Ishikawa (cell line): ENCODE data around the gene SPRY4.

ENCODE experiments used
- CEBPB ChIP-seq: IDR thresholded peaks from 2 replicates; pipeline ENCODE4 v1.6.1; 2012
- CREB1 ChIP-seq: IDR thresholded peaks from 2 replicates; pipeline ENCODE4 v1.6.1; 2012; ENCODE audit warnings: low read depth
- EGR1 ChIP-seq: IDR thresholded peaks from 2 replicates; pipeline ENCODE4 v1.6.1; 2012
- EP300 ChIP-seq: IDR thresholded peaks from 2 replicates; pipeline ENCODE4 v1.6.1; 2012; ENCODE audit warnings: borderline replicate concordance
- FOXM1 ChIP-seq: IDR thresholded peaks from 2 replicates; pipeline ENCODE4 v1.6.1; 2012; ENCODE audit warnings: low read depth, borderline replicate concordance
- NFIC ChIP-seq: IDR thresholded peaks from 2 replicates; pipeline ENCODE4 v1.6.1; 2012
- RAD21 ChIP-seq: IDR thresholded peaks from 2 replicates; pipeline ENCODE4 v1.6.1; 2012; ENCODE audit warnings: low read depth
- TAF1 ChIP-seq: IDR thresholded peaks from 2 replicates; pipeline ENCODE4 v1.6.1; 2012; ENCODE audit warnings: low read depth, mild to moderate bottlenecking
- TCF12 ChIP-seq: IDR thresholded peaks from 2 replicates; pipeline ENCODE4 v1.6.1; 2012; ENCODE audit warnings: low read depth
- TEAD4 ChIP-seq: IDR thresholded peaks from 2 replicates; pipeline ENCODE4 v1.6.1; 2012
- YY1 ChIP-seq: IDR thresholded peaks from 2 replicates; pipeline ENCODE4 v1.6.1; 2012; ENCODE audit warnings: low read depth
- ZBTB7A ChIP-seq: IDR thresholded peaks from 2 replicates; pipeline ENCODE4 v1.6.1; 2012; ENCODE audit warnings: low read depth
- TF ChIP-seq, protein P1 (sequence below): IDR thresholded peaks from 2 replicates; pipeline ENCODE4 v1.6.1; 2012
- TF ChIP-seq, protein P2 (sequence below): IDR thresholded peaks from 2 replicates; pipeline ENCODE4 v1.6.1; 2012; ENCODE audit warnings: low read depth, mild to moderate bottlenecking
- TF ChIP-seq, protein P3 (sequence below): IDR thresholded peaks from 2 replicates; pipeline ENCODE4 v1.6.1; 2012

SPRY4 gene

DNA sequence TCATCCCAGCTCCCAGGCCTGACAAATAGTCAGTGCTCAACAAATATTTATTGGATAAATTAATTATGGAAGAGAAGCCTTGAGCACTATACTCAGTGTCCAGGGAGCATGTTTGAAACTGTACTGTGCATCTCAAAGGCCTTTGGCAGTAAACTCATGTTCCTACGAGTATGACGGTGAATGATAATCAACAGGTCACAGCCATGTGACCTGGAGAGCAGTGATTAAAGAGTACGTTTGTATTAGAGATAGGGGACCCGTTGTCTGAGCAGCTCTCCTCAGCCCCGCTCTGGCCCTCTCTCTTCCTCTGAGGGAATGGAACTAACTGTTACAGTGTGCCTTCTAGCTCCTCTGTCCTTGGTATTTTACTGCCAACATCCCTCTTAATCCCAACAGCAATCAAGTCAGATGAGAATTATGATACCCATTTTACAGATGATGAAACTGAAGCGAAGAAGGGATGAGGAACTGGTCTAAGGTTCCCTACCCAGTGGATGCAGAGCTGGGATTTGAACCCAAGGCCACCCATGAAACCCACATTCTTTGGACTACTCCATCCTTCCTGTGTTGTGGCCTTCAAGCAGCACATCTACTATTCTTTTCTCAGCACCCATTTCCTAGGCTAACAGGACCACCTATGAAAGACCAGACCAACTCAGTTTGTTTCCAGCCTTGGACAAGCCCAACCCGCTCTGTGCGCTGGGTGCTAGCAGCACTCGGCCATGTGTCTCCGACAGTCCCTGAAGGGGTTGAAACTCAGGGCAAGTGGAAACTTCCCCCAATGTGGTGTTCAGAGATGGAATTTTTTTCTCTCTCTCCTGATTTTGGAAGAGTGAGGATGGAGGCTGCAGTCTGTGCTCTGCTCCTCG lies 34.9 kb downstream of the SPRY4 start:
- TF ChIP-seq CEBPB (no peak), EP300 (no peak), TAF1 (no peak), TCF12 (no peak), NFIC (no peak), RAD21 (no peak), ZBTB7A (no peak)
- TF ChIP-seq, protein P1, sequence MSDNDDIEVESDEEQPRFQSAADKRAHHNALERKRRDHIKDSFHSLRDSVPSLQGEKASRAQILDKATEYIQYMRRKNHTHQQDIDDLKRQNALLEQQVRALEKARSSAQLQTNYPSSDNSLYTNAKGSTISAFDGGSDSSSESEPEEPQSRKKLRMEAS: no peak

DNA sequence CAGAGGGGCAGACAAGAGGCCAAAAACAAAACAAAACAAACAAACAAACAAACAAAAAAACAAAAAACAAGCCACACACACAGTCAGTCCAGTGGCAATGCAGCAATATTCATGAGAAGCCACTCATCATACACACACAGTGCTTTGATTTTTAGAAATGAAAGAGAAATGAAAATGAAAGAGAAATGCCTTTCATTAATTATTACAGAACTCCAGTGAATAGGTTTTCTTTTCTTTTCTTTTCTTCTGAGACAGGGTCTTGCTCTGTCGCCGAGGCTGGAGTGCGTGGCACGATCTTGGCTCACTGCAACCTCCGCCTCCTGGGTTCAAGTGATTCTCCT lies 36.9 kb downstream of the SPRY4 start:
- TF ChIP-seq TEAD4: no peak

DNA sequence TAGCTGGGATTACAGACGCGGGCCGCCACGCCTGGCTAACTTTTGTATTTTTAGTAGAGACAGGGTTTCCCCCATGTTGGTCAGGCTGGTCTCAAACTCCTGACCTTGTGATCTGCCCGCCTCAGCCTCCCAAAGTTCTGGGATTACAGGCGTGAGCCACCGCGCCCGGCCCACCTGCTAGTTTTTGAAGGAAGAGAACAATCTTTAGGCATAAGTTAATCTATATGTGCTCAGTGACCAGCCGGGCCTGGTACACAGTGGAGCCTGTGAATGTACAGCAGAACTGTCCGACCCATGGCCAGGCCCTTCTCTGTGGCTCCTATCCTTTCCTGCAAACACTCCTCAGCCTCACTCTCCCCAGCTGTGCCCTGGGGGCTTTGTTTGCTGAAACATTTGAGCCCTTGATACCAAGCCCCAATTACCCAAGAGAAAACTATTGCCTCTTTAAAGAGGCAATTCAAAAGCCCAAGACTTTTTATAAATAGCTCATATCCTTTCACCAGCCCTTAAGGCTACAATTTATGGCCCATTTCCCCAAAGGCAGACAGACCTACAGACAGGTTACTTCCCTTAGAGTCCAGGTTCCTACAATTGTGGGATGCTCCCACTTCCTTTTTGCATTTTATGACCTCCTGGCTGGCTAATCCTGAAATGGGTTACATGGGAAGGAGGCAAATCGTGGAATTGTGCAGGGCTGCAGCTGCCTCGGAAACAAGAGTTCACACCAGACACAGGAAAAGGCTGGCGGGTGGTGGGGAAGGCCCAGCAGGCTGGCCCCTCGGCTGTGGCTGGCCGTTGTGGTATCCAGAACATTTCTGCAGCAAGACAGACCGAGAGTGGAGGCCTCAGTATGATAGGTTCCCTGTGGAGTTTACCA lies 37.5 kb downstream of the SPRY4 start:
- TF ChIP-seq CREB1: no peak
- no peak for TF ChIP-seq EP300
- no peak for TF ChIP-seq YY1
- TF ChIP-seq TAF1: no peak
- no peak for TF ChIP-seq CEBPB
- no peak for TF ChIP-seq NFIC
- TF ChIP-seq RAD21: no peak
- TF ChIP-seq, protein P2, sequence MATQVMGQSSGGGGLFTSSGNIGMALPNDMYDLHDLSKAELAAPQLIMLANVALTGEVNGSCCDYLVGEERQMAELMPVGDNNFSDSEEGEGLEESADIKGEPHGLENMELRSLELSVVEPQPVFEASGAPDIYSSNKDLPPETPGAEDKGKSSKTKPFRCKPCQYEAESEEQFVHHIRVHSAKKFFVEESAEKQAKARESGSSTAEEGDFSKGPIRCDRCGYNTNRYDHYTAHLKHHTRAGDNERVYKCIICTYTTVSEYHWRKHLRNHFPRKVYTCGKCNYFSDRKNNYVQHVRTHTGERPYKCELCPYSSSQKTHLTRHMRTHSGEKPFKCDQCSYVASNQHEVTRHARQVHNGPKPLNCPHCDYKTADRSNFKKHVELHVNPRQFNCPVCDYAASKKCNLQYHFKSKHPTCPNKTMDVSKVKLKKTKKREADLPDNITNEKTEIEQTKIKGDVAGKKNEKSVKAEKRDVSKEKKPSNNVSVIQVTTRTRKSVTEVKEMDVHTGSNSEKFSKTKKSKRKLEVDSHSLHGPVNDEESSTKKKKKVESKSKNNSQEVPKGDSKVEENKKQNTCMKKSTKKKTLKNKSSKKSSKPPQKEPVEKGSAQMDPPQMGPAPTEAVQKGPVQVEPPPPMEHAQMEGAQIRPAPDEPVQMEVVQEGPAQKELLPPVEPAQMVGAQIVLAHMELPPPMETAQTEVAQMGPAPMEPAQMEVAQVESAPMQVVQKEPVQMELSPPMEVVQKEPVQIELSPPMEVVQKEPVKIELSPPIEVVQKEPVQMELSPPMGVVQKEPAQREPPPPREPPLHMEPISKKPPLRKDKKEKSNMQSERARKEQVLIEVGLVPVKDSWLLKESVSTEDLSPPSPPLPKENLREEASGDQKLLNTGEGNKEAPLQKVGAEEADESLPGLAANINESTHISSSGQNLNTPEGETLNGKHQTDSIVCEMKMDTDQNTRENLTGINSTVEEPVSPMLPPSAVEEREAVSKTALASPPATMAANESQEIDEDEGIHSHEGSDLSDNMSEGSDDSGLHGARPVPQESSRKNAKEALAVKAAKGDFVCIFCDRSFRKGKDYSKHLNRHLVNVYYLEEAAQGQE: no peak
- no peak for TF ChIP-seq EGR1
- no peak for TF ChIP-seq FOXM1
- TF ChIP-seq TCF12: no peak

DNA sequence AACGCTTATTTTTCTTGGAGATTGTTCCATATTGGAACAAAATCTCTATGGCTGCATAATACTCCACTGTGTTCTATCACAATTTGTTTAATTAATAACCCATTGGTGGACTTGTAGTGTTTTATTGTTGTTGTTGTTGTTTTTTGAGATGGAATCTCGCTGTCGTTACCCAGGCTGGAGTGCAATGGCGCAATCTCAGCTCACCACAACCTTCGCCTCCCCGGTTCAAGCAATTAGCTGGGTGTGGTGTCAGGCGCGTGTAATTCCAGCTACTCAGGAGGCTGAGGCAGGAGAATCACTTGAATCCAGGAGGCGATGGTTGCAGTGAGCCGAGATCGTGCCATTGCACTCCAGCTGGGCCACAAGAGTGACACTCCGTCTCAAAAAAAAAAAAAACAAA lies 38.7 kb downstream of the SPRY4 start:
- TF ChIP-seq EGR1: no peak
- TF ChIP-seq, protein P2: no peak
- TF ChIP-seq TEAD4: no peak
- TF ChIP-seq YY1: no peak
- no peak for TF ChIP-seq FOXM1
- no peak for TF ChIP-seq CREB1

DNA sequence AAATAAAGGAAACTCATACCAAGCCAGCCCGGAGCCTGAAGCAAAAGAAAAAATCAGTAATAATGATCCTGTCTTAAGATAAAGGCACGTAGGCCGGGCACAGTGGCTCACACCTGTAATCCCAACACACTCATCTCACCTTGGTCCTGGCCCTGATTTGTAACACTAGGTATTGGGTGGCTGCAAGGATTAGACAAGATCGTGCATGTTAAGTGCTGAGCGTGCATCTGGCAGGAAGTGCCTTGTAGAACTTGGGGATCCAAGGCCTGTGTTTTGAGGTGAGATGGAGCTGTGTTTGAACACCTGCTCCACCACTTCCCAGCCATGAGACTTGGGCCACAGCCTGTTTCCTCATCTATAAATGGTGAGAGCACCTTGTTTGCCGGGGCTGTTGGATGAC lies 41.5 kb downstream of the SPRY4 start:
- TF ChIP-seq ZBTB7A: no peak
- TF ChIP-seq EP300: no peak
- TF ChIP-seq, protein P1: no peak
- no peak for TF ChIP-seq NFIC
- TF ChIP-seq TAF1: no peak
- no peak for TF ChIP-seq TEAD4
- TF ChIP-seq CREB1: no peak
- no peak for TF ChIP-seq YY1
- TF ChIP-seq TCF12: no peak
- TF ChIP-seq, protein P3, sequence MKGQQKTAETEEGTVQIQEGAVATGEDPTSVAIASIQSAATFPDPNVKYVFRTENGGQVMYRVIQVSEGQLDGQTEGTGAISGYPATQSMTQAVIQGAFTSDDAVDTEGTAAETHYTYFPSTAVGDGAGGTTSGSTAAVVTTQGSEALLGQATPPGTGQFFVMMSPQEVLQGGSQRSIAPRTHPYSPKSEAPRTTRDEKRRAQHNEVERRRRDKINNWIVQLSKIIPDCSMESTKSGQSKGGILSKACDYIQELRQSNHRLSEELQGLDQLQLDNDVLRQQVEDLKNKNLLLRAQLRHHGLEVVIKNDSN: no peak
- no peak for TF ChIP-seq FOXM1
- no peak for TF ChIP-seq CEBPB
- TF ChIP-seq RAD21: no peak

DNA sequence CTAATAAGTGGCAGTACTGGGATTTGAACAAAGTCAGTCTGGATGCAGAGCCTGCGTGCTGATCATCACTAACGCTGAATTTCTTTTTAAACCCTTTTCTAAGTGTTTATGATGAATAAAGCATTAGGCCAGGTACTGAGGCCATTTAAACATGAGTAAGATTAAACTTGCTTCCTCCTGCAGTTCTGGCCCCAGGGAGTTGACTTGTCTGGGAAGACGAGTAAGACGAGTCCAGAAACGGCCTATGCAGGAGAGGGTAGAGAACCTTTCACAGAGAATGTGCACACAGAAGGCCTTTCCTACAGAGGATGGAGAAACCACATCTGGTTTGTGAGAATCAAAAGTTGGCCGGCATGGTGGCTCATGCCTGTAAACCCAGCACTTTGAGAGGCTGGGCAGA lies 42.9 kb downstream of the SPRY4 start:
- no peak for TF ChIP-seq TAF1
- no peak for TF ChIP-seq FOXM1
- no peak for TF ChIP-seq CEBPB
- TF ChIP-seq NFIC: no peak
- TF ChIP-seq RAD21: no peak
- TF ChIP-seq EGR1: no peak
- TF ChIP-seq TEAD4: no peak
- TF ChIP-seq, protein P1: no peak
- no peak for TF ChIP-seq ZBTB7A
- TF ChIP-seq TCF12: no peak
- TF ChIP-seq, protein P2: no peak
- TF ChIP-seq, protein P3: no peak
- TF ChIP-seq YY1: no peak
- TF ChIP-seq EP300: no peak
- TF ChIP-seq CREB1: no peak
